ENCODE measurements around the gene DYNLT5.

The DYNLT5 gene

GRCh38 chr1:66739401-66740157 is 12.7 kb upstream of the DYNLT5 start:
- Histone ChIP-seq H3K36me3 (peaks cover 6 to 34% (median 21%) of the 10 kb centered on the region in 3 donors), H3K9me3 (no peaks in the 10 kb centered on the region), H3K27ac (no peak overlapping the region), H3K4me3 (no peak overlapping the region), H3K27me3 (no peaks in the 10 kb centered on the region), H3K4me1 (no peaks in the 10 kb centered on the region)
- TF ChIP-seq, protein P1, sequence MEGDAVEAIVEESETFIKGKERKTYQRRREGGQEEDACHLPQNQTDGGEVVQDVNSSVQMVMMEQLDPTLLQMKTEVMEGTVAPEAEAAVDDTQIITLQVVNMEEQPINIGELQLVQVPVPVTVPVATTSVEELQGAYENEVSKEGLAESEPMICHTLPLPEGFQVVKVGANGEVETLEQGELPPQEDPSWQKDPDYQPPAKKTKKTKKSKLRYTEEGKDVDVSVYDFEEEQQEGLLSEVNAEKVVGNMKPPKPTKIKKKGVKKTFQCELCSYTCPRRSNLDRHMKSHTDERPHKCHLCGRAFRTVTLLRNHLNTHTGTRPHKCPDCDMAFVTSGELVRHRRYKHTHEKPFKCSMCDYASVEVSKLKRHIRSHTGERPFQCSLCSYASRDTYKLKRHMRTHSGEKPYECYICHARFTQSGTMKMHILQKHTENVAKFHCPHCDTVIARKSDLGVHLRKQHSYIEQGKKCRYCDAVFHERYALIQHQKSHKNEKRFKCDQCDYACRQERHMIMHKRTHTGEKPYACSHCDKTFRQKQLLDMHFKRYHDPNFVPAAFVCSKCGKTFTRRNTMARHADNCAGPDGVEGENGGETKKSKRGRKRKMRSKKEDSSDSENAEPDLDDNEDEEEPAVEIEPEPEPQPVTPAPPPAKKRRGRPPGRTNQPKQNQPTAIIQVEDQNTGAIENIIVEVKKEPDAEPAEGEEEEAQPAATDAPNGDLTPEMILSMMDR (IDR thresholded peaks at IDR 0.05) = no peak
- no peak for DNase-seq
- intact Hi-C loops (cut with DNase I; ENCODE audit: low total_unique reads) = no loop called here

GRCh38 chr1:66745451-66745850 is 6.8 kb upstream of the DYNLT5 start:
- Histone ChIP-seq H3K27ac (no peak overlapping the region), H3K9me3 (no peaks in the 10 kb centered on the region), H3K36me3 (peaks cover 0 to 20% (median 11%) of the 10 kb centered on the region in 3 donors), H3K27me3 (no peaks in the 10 kb centered on the region), H3K4me3 (no peak overlapping the region), H3K4me1 (no peaks in the 10 kb centered on the region)
- TF ChIP-seq, protein P1 (IDR thresholded peaks at IDR 0.05) = no peak
- intact Hi-C loops (cut with DNase I; ENCODE audit: low total_unique reads) = no loop called here
- DNase-seq = no peak

DNA sequence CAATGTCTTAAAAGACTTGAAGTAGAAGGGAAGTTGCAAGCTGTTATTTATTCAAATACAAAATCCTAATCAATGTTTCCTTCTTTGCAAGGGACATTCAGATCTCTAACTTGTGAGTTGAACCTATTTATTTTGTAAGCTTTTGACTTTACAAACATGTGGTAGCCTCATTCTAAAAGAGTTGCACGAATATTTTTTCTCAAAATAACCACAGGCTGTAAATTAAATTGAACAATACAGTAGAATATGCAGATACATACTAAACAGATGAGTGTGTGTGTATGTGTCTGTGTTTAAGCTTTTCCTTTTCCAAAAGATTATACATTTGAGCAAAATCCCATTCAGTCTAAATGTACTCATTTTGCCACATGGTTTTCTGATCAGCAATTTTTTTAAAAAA is 4.8 kb upstream of the DYNLT5 start:
- no peak overlapping the region for H3K27ac ChIP-seq
- no peak overlapping the region for H3K4me3 ChIP-seq
- no peaks in the 10 kb centered on the region for H3K9me3 ChIP-seq
- intact Hi-C loops (cut with DNase I; ENCODE audit: low total_unique reads) = no loop called here
- no peak for DNase-seq
- TF ChIP-seq, protein P1 (IDR thresholded peaks at IDR 0.05) = no peak
- no peaks in the 10 kb centered on the region for H3K27me3 ChIP-seq
- peaks cover 0 to 7% (median 0%) of the 10 kb centered on the region in 3 donors for H3K36me3 ChIP-seq
- H3K4me1 ChIP-seq = peaks cover 0 to 8% (median 3%) of the 10 kb centered on the region in 4 donors

- intact Hi-C loops (cut with DNase I; ENCODE audit: low total_unique reads) = no loop called here
- Histone ChIP-seq H3K36me3 (no peaks in the 10 kb centered on the region), H3K4me1 (peaks cover 0 to 13% (median 9%) of the 10 kb centered on the region in 4 donors), H3K4me3 (no peak overlapping the region), H3K9me3 (no peaks in the 10 kb centered on the region), H3K27ac (no peak overlapping the region), H3K27me3 (no peaks in the 10 kb centered on the region)
- TF ChIP-seq, protein P1 (IDR thresholded peaks at IDR 0.05) = no peak
- DNase-seq = no peak
Measured at GRCh38 chr1:66750577-66750976, 1.7 kb upstream of the DYNLT5 start.

DNA sequence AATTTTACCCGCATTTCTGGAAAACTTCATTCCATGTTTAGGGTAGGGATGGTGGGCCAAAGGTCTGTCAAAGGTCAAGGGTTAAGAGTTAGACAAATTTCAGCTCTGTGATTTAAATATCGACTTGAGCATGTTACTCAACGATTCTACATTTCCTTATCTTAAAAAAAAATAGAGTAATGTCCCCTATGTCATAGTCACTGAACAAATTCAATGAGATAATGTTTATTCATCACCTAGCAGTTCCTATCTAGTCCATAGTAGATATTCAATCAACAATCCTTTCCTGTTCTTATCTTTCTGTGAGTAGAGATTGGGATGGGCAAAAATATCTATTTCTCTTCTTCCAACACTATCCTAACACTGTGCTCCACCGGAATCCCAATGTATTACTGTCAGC is 1.1 kb upstream of the DYNLT5 start:
- no peak overlapping the region for H3K4me3 ChIP-seq
- intact Hi-C loops (cut with DNase I; ENCODE audit: low total_unique reads) = no loop called here
- no peaks in the 10 kb centered on the region for H3K27me3 ChIP-seq
- TF ChIP-seq, protein P1 (IDR thresholded peaks at IDR 0.05) = no peak
- peaks cover 0 to 13% (median 9%) of the 10 kb centered on the region in 4 donors for H3K4me1 ChIP-seq
- no peaks in the 10 kb centered on the region for H3K36me3 ChIP-seq
- no peaks in the 10 kb centered on the region for H3K9me3 ChIP-seq
- DNase-seq = no peak
- H3K27ac ChIP-seq = no peak overlapping the region

All from tibial artery (tissue), 4 donors.